Gastrocnemius medialis (tissue), 4 donors: Measurements from ENCODE around the gene RAET1E.

Experiments used
- POLR2A ChIP-seq, 2 donors: fragments of 450-650 bp; IDR thresholded peaks; one replicate each; pipeline ENCODE4 v1.6.1; 2017; ENCODE audit warnings: antibody characterized with exemption in 2 of 2, mild to moderate bottlenecking in 2 of 2, moderate library complexity in 2 of 2
- TF ChIP-seq, protein P1 (sequence below), 5 experiments: fragments of 450-650 bp in 3 of 5; fragments of 200-600 bp in 2 of 5; sonication (generic) in 2 of 5; IDR thresholded peaks in 4 of 5; conservative IDR thresholded peaks in 1 of 5; 1 replicate in 4 of 5; 2 replicates in 1 of 5; pipeline ENCODE4 v1.5.1; 2016 to 2019; ENCODE audit warnings: antibody characterized with exemption in 5 of 5, mild to moderate bottlenecking in 3 of 5, moderate library complexity in 3 of 5

DNA sequence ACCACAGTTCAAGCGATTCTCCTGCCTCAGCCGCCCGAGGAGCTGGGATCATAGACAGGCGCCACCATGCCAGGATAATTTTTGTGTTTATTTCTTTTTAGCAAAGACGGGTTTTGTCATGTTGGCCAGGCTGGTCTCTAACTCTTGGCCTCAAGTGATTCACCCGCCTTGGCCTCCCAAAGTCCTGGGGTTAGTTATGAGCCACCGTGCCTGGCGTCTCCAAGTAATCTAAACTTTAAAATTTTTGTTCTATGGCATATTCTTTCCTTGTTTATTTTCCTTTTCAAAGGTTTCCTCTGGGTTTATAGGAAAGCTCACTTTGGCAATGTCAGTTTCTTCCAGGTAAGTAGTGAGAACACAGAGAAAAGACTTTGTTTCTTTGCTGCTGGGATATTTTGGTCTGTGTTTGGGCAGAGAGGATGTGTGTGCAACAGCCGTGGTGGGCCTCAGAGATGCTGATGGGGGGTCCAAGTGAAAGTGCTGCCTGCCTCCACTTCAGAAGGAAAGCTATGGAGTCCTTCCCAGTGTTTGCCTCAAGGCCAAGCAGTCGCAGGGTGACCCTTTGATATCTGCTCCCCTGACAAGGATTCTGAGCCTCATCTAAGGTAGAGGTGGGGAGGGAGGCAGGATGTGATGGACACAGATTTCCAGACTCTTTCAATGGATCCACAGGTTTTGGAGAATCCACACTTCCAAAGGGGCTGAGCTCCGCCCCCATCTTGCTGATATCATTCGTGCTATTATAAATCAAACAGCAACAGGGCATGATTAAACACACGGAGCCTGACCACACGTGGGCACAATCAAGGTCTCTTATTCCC, 36.1 kb downstream of the RAET1E start:
- TF ChIP-seq, protein P1, sequence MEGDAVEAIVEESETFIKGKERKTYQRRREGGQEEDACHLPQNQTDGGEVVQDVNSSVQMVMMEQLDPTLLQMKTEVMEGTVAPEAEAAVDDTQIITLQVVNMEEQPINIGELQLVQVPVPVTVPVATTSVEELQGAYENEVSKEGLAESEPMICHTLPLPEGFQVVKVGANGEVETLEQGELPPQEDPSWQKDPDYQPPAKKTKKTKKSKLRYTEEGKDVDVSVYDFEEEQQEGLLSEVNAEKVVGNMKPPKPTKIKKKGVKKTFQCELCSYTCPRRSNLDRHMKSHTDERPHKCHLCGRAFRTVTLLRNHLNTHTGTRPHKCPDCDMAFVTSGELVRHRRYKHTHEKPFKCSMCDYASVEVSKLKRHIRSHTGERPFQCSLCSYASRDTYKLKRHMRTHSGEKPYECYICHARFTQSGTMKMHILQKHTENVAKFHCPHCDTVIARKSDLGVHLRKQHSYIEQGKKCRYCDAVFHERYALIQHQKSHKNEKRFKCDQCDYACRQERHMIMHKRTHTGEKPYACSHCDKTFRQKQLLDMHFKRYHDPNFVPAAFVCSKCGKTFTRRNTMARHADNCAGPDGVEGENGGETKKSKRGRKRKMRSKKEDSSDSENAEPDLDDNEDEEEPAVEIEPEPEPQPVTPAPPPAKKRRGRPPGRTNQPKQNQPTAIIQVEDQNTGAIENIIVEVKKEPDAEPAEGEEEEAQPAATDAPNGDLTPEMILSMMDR (IDR thresholded peaks at IDR 0.05 in 4 of 5, conservative IDR thresholded peaks at IDR 0.05 in 1 of 5): no peak
- no peak for TF ChIP-seq POLR2A (IDR thresholded peaks at IDR 0.05)
